Melanocyte of skin (primary cell): ENCODE data around the gene PROSER3. TPM values are rescaled to one million over a fixed set of nuclear protein-coding genes. Genes with fewer than 3 reads are reported as not detected.

Experiments used
- total RNA-seq, 2 donors: library from RNA; depleted of rRNA; stranded (reverse); fragments of >200 nt; gene quantifications; 2 replicates each; pipeline ENCODE4 v1.2.3, GENCODE V29; 2012

Gene PROSER3
- 1 to 10 TPM; 5.5 to 9.0 TPM for total RNA-seq

DNA sequence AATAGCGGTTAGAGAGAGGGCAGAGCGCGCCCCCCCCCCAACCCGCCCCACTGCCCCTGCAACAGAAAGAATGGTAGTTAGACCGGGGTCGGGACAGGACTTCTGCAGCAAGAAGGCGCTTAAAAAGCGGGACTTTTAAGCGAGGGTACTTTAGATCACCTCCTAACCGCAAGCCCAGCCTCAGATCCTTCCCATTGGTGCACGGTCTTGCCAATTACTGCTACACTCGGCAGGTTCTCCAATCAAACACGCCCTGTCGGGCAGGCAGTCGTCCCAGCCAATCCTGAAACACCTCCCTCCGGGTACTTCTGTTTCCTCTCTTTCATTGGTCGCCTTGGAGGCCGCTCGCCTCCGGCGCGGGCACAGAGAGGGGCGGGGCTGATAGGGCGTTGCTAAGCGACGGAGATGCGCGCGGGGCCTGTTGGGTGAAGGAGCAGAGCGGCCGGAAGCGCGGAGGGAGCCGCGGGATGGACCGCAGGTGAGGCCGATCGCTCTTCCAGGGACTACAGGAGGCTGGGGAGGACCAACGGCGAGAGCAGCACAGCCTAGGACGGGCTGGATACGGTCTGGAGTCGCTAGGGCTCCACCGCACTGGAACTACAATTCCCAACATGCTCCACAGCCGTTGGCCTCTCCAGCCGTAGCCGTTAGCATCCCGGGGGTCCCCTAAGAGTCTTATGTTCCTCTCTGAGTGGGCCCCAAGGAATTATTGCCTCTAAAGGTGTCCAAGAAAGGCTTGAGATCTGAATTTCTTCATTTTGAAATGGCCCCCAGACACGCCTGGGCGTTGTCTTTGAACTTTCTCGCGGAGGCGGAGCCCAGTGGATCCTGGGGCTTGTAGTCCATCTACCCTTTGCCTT lies at the start of gene PROSER3:
PROSER3 (plus strand) TSS at position 428 of the 860 bp plus-strand sequence; CDS start at position 468, 40 bp downstream.

DNA sequence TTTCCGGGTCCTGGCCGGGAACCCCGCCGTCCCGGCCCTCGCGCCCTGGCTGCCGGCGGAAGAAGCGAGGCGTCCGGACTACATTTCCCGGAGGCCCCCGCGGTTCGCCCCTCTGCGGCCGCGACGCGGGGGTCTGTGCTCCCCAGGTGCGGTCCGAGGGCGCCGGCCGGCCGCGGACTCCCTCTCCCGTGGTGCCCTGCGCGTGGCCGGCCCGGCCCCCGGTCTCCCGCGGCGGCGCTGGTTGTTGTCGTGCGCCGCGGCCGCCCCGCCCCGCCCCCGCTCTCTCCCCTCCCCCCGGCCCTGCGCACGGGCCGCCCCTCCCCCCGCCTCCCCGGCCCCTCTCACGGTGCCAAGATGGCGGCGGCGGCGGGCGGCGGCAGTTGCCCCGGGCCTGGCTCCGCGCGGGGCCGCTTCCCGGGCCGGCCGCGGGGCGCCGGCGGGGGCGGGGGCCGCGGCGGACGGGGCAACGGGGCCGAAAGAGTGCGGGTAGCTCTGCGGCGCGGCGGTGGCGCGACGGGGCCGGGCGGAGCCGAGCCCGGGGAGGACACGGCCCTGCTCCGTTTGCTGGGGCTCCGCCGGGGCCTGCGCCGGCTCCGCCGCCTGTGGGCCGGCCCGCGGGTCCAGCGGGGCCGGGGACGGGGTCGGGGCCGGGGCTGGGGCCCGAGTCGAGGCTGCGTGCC lies 40.2 kb upstream of the PROSER3 start, which contains the start of gene KMT2B:
KMT2B (plus strand) TSS at position 339 of the 680 bp plus-strand sequence; CDS start at position 355, 16 bp downstream.

DNA sequence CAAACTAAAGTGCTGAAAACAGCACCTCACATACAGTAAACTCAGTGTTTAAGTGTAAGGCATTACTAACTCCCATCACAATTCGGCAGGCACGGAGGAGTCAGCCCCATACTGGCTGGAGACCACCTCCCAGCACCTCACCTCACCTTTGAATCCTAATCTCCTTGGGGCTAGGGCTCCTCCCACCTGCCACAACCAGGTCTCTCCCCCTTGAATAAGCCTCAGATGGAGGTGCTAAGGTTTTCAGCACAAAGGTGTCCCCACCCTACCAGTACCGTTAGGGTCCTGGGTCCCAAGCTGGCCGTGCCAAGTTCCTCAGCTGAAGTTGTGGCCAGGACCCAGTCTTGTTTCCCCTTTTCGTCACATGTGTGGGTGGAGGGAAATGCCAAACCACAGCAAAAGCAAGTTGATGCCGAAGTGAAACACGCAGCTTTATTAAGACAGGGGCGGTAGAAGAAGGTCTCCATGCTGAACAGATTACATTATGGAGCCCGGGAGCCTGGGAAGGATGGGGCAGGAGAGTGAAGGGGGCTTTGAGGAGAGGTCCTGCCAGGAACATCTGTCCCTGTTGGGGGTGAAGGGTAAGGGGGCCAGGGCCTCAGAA lies 15.8 kb upstream of the PROSER3 start, which contains the start of gene IGFLR1:
IGFLR1 (minus strand) TSS at position 332 of the 604 bp plus-strand sequence. CDS start 1,272 bp downstream, outside the sequence.

DNA sequence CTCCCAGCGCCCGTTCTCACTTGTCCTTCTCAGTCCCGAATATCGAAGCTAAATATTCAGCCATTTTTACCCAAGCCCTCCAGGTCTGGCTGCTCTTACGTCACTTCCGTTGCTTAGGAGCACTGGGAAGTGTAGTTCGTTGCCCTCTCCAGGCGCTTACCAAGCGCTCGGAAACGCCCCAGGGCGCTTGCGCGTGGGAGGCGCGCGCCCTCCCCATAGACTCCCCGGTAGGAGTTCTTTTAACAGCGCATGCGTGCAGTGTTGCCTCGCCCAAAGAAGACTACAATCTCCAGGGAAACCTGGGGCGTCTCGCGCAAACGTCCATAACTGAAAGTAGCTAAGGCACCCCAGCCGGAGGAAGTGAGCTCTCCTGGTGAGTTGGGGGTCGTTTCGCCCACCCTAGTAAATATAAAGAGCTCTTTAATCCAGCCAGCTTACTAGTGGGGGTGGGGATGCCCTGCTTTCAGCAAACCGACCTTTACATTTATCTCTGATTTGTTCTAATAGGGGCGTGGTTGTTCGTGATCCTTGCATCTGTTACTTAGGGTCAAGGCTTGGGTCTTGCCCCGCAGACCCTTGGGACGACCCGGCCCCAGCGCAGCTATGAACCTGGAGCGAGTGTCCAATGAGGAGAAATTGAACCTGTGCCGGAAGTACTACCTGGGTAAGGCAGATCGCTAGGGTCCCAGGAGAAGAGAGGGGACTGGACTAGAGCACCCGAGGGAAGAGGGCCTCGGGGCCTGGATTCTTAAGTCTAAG lies 12.5 kb upstream of the PROSER3 start, which contains the start of the genes PSENEN and U2AF1L4:
PSENEN (plus strand) TSS at position 324 of the 759 bp plus-strand sequence; CDS start at position 604, 280 bp downstream.
U2AF1L4 (minus strand) TSS at position 91 of the 759 bp plus-strand sequence; CDS start at position 64, 27 bp downstream.

DNA sequence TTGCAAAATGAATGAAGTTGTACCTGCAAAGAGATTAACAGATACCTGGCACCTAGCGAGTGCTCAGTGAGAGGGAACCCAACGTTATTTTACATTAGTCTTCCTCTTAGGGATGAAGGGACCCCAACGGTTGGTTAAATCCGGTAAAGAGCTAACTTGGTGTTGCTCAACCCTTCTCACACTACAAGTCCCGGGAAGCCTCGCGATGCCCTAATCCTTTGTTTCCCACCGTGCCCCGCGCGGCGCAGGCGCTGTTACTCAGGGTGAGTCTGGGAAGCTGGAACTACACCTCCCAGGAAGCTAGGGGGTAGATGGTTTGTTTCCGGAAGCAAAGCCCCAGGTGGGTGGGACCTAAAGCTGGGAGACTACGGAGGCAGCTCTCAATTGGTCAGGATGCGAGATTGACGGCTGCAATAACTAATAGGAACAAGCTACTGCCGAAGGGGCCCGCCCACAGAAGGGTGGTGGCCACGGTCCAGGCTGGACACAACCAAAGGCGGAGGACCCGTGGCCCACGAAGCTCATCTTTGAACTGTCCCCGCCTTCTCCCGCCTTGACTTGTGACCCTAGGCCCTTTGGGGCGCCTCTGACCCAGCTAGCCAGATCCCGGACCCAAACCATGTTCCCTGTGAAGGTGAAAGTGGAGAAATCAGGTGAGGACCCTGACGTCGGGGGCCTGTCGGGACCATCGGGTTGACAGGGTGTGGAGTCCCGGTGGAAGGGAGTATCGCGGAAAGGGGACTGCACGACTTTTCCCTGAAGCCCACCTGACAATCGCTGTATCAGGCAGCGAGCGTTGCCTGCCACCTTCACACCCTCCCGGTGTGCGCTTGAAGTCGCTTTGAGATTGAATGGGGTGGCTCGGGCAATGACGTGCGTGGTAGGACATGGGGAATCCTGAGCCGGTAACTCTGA lies 9.6 kb upstream of the PROSER3 start, which contains the start of gene LIN37:
LIN37 (plus strand) TSS at position 471 of the 915 bp plus-strand sequence; CDS start at position 620, 149 bp downstream.

DNA sequence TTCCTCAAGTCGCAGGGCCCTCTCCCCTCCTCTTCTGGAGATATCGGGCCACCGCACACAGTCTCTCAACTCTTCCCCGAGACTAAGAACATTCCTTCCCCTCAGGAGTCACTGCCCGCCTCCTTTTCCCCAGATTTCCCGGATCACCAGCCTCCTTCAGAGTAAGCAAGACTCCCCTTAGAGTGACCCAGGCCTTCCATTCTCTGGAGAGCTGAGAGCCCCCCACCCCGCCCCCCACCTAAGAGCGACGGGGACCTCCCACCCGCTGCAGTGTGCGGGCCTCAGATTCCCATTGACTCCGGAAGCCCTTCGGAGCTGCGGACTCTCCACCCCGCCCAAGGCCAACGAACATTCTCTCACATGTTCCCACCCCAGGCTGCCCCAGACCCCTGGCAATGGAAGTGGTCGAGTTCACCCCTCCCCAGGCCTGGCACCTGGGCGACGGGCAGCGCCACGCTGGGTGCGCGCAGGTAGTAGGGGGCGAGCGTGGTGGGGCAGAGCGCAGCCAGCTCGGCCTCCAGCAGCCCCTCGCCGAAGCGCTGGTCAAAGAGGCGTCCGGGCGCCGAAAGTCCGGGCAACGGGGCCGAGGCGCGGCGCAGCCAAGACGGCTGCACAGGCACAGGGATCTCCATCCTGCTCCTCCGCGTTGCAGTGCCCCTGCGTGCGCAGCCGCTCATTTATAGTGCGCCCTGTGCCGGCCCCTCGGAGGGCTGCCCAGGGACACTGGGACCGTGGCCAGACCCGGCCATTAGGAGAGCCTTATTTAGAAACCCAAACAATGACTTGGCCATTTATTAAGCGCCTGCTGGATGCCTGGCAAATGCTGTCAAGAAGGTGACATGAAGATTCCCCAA lies 1.4 kb upstream of the PROSER3 start, which contains the start of gene HSPB6:
HSPB6 (minus strand) TSS at position 653 of the 854 bp plus-strand sequence; CDS start at position 632, 21 bp downstream.

DNA sequence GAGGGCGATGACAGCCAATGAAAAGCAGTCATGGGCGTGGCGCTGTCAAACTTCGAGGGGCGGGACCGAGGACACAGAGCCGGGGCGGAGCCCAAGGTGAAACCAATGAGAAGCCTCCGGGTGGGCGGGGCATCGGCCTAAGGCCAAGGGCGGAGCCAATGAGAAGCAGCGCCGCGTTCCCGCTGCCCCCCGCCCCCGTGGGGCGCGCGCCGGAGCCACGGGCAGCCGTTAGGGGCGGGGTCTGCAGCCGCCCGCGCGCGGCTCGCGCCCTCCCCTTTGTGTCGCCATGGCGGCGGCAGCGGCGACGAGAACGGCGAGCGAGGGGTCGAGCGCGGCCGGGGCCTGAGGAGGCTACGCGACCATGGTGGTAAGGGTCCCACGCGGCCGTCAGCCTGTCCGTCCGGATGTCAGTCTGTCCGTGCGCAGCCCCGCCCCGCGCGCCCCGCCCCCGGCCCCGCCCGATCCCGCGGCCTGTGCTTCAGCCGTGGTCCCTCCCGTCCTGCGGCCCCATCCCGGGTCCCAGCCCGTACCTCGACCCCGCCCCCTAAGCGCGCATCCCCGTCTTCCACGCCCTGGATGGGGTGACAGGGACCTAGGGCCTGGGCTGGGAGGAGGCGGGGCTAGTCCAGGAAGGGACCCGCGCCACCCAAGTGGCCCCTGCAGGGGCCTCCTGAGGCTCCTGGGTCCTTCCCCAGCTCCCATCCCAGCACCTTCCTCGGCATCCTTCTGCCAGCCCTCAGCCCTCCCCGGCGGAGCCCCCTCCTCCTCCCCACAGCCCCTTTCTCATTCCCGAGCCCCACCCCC lies 17.5 kb downstream of the PROSER3 start, which contains the start of gene ARHGAP33:
ARHGAP33 (plus strand) TSS at position 267 of the 804 bp plus-strand sequence; CDS start at position 362, 95 bp downstream.

DNA sequence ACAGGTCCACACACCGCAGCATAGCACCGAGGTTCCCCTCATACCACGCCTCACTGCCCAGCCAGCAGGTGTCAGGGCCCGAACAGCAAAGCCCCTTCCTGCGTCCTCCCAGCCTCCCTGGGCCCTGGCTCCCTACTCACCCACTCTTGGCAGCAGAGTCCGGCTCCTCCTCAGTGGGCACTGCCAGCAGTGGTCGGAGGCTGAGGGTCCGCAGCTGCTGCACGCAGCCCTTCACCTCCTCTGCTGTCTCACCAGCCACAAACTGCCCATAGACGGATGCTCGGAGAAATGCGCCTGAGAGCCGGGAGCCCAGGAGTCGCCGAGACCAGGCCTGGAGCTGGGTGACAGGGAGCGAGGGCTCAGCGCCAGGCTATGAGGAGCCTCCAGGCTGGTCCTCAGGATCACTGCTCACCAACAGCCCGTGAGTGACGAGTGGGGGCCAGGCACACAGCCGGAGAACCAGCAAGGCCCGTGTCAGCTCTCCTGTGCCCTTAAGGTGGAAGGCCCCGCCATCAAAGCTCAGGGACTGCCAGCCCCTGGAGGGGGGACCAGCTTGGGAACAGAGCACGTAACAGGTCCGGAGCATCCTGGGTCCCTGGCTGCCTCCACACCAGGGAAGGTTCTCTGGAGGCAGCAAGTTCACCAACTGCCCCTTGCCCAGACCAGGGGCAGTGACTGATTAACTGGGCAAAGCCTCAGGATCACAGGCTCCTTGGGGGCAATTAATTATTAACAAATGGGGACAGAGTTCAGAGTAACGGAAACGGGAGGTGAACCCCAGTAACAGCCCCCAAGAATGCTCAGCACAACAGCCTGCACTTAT lies 54.5 kb downstream of the PROSER3 start, which contains the start of gene PRODH2:
PRODH2 (minus strand) TSS at position 626 of the 823 bp plus-strand sequence; CDS start at position 586, 40 bp downstream.

Other genes starting within 250 kb of the PROSER3 start
- 1 to 10 TPM; 2.0 to 6.2 TPM for gene DMKN, start 244.5 kb upstream of the PROSER3 start, total RNA-seq
- gene SBSN, start 229.9 kb upstream of the PROSER3 start, total RNA-seq = under 1 TPM in 1 of 2 donors, not detected in 1; under 0.01 TPM
- gene GAPDHS, start 224.7 kb upstream of the PROSER3 start, total RNA-seq = 10 to 100 TPM in 1 of 2 donors, 1 to 10 TPM in 1; 5.9 to 10.3 TPM
- gene TMEM147, start 212.6 kb upstream of the PROSER3 start, total RNA-seq = 100 to 1,000 TPM; 118 to 126 TPM
- not detected for gene ATP4A, start 194.5 kb upstream of the PROSER3 start, total RNA-seq
- gene PMIS2, start 172.0 kb upstream of the PROSER3 start, total RNA-seq = not detected
- 10 to 100 TPM in 1 of 2 donors, 1 to 10 TPM in 1; 6.5 to 11.3 TPM for gene HAUS5, start 145.4 kb upstream of the PROSER3 start, total RNA-seq
- 10 to 100 TPM; 58.5 to 63.6 TPM for gene RBM42, start 129.1 kb upstream of the PROSER3 start, total RNA-seq
- under 1 TPM in 1 of 2 donors, not detected in 1; 0.33 TPM for gene ETV2, start 116.4 kb upstream of the PROSER3 start, total RNA-seq
- 100 to 1,000 TPM; 272 to 275 TPM for gene COX6B1, start 109.9 kb upstream of the PROSER3 start, total RNA-seq
- gene UPK1A, start 91.7 kb upstream of the PROSER3 start, total RNA-seq = not detected
- gene ZBTB32, start 53.6 kb upstream of the PROSER3 start, total RNA-seq = not detected
- gene KMT2B, start 40.2 kb upstream of the PROSER3 start, total RNA-seq = 1 to 10 TPM; 7.6 to 8.3 TPM
- gene IGFLR1, start 15.7 kb upstream of the PROSER3 start, total RNA-seq = 1 to 10 TPM in 1 of 2 donors, under 1 TPM in 1; 0.69 to 3.3 TPM
- 1 to 10 TPM; 2.8 to 6.0 TPM for gene U2AF1L4, start 12.8 kb upstream of the PROSER3 start, total RNA-seq
- 10 to 100 TPM; 14.8 to 19.3 TPM for gene PSENEN, start 12.5 kb upstream of the PROSER3 start, total RNA-seq
- 10 to 100 TPM; 11.0 to 13.1 TPM for gene LIN37, start 9.6 kb upstream of the PROSER3 start, total RNA-seq
- 1 to 10 TPM in 1 of 2 donors, under 1 TPM in 1; 0.67 to 1.7 TPM for gene HSPB6, start 1.1 kb upstream of the PROSER3 start, total RNA-seq
- gene ARHGAP33, start 17.4 kb downstream of the PROSER3 start, total RNA-seq = 1 to 10 TPM; 1.3 to 7.9 TPM
- gene PRODH2, start 54.7 kb downstream of the PROSER3 start, total RNA-seq = not detected
- gene NPHS1, start 94.3 kb downstream of the PROSER3 start, total RNA-seq = not detected
- gene KIRREL2, start 98.7 kb downstream of the PROSER3 start, total RNA-seq = under 1 TPM; 0.33 to 0.34 TPM
- 1 to 10 TPM in 1 of 2 donors, under 1 TPM in 1; under 0.01 to 2.1 TPM for gene APLP1, start 110.4 kb downstream of the PROSER3 start, total RNA-seq
- 10 to 100 TPM in 1 of 2 donors, 1 to 10 TPM in 1; 3.1 to 20.6 TPM for gene NFKBID, start 142.4 kb downstream of the PROSER3 start, total RNA-seq
- under 1 TPM in 1 of 2 donors, not detected in 1; 1.00 TPM for gene HCST, start 144.4 kb downstream of the PROSER3 start, total RNA-seq
- gene TYROBP, start 150.1 kb downstream of the PROSER3 start, total RNA-seq = not detected
- gene LRFN3, start 178.2 kb downstream of the PROSER3 start, total RNA-seq = 1 to 10 TPM; 5.2 to 5.7 TPM
- 10 to 100 TPM in 1 of 2 donors, 1 to 10 TPM in 1; 9.6 to 20.6 TPM for gene SDHAF1, start 237.0 kb downstream of the PROSER3 start, total RNA-seq